Fibroblast of skin of left biceps (primary cell): Measurements from ENCODE around the gene ARPC5.

ENCODE experiments used
- DNase-seq, 2 experiments: peaks; one replicate each; pipeline ENCODE4 v3.0.0-alpha.2; 2013; ENCODE audit warnings: low read depth in 2 of 2

Gene ARPC5

GRCh38 chr1:183586455-183586854 lies 49.1 kb downstream of the ARPC5 start:
- no peak for DNase-seq

DNA sequence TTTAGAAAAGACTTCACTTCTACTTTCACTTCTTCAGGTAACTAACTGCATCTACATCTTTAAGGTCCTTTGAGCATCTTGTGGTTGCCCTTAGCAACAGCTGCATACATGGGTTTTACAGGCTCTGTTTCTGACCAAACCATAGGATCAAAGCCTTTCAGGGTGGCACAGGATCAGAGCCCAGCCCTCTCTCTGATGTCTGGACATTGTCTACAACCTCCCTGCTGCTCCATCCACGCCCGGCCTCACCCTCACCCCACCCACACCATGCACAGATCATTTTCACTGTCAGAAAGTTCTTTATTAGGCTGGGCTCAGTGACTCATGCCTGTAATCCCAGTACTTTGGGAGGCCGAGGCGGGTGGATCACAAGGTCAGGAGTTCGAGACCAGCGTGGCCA lies 50.5 kb downstream of the ARPC5 start:
- no peak for DNase-seq

DNA sequence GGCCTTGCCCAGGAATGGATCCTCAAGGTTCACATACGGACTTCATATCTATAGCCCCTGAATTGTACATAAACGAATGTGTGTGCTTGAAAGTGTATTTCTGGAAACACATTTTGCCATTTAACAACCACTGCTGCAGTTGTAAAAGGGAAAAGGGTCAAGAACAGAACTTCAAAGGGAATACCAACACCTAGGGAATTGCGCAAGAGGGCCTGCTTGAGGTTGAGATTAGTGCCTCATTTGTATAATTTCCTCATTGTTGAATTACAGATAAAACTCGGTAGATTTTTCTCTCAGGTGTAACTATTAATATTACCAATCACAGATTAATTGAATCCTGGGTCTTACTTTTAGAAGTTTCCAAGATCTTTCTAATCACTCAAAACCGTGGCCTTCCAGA lies 51.4 kb downstream of the ARPC5 start:
- DNase-seq: no peak

DNA sequence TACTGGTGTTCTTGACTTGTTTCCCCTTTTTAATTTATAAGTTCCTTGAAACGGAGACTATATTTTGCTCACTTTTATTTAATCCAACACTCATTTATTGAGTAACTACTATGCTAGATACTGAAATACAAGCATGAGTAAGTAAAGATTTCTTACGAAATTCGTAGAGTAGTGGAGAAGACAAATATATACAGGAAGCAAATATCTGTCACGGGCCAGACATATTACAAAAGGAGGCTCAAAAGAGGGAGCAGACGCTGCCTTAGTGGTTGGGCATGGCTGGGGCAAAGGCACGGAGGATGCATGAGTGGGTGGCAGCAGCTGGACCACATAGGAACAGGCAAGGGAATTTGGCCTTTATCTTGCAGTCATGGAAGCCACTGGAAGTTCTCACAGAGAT lies 52.1 kb downstream of the ARPC5 start:
- DNase-seq: no peak

- DNase-seq: no peak
These were observed 53.4 kb downstream of the ARPC5 start for GRCh38 chr1:183582021-183582713.

DNA sequence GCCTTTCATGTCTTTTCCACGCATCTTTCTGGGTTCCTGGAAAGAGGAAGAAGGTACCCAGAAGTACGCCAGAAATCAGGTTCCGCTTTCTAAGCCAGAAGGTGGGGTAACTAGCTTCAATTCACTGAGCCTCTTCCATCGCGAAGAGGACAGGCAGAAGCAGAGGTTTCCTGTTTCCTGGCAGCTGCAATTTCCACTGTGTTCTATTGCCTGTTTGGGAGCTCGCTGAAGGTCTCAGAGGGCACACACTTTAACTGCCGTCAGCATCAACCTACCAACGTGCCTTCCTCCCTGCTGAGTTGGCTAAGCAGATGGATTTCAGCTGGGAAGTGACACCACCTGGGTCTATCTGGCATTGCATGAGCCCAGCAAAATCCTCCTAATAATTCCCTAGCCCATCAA lies 55.3 kb downstream of the ARPC5 start:
- no peak for DNase-seq

GRCh38 chr1:183578856-183579255 lies 56.7 kb downstream of the ARPC5 start:
- no peak for DNase-seq

DNA sequence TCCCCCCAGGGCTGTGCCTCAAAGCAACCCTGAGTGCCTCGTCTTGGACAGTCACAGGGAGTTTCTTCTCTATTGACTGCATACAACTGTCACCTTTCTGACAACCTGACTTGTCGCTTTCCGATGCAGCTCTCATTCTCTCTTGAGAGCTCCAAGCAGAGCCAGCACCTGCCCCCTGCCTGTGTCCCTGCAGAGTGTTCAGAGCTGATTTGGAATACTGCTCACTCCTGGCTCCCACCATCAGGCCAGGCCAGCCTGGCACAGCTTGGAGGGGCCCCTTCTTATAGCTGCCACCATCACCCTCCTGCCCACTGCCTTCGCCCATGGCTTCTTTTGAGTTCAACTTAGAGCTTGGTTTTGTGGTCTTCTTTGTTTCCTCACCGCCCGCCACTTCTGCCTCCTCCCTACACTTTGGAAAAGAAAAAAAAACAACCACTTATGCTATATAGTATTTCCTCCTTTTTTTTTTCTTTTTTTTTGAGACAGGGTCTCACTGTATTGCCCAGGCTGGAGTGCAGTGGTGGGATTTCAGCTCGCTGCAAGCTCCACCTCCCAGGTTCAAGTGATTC lies 57.6 kb downstream of the ARPC5 start:
- no peak for DNase-seq

DNA sequence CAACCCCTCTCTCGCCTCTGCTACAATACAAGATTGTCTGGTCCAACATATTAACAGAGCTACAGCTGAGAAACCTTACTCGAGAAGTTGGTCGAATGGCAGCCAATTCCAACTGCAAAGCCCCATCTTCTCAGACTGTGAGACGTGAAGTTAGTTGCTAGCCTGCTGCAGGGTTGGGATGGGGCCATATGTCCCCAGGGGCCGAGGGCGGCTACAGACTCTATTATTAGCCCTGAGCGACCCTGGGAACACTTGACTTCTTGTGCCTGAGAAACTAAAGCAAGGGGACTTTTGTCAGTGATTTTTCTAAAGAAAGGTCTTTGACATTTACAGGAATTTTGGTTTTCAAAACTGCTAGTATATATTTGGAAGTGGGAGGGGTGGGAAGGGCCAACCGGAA lies 59.0 kb downstream of the ARPC5 start:
- no peak for DNase-seq

- DNase-seq: no peak
These were observed 60.0 kb downstream of the ARPC5 start for GRCh38 chr1:183575606-183576005.

DNA sequence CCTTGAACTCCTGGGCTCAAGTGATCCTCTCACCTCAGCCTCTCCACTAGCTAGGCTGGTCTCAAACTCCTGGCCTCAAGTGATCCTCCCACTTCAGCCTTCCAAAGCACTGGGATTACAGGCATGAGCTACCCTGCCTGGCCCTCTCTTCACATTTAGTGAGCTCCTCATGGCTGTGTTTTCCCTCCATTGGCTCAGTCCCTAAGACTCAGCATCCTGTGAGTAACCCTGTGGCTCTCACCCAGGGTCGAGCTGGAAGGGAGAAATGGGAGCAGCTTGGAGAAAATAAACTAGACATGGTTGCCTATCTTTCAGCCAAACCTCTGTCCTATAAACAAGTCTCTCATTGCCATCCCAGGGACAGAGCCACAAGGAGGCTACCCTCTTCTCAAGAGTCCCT lies 62.9 kb downstream of the ARPC5 start:
- no peak for DNase-seq

DNA sequence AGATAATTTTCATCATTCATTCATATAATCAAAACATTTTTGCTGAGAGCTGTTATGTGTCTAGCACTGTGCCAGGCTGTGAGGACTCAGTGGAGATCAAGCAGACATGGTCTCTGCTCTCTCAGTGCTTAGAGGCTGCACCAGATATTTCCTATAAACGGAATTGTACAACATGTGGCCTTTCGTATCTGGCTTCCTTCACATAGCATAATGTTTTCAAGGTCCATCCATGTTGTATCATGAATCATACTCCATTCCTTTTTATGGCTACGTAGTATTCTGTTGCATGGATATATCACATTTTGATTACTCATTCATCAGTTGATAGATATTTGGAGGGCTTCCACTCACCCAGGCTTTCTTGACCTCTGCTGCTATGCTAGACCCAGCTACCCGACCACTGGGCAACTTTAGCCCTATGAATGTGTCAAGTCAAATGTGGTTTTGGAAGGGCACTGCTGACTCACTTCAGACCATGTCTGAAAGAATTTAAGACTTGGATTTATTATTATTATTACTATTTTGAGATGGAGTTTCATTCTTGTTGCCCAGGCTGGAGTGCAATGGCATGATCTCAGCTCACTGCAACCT lies 63.8 kb downstream of the ARPC5 start:
- no peak for DNase-seq
